Middle frontal gyrus (tissue), 1 donor: ENCODE results near the gene VSTM5.
"Not testable (repeated sequence)": the region's sequence is repeated elsewhere in the genome, so short reads cannot be mapped to it uniquely, and the experiment has no call there.

Experiments
- DNase-seq: peaks from one replicate; pipeline ENCODE4 v3.0.0-alpha.2; 2015; ENCODE audit warnings: low spot score; ENCODE audit errors: extremely low spot score

The VSTM5 gene

DNA sequence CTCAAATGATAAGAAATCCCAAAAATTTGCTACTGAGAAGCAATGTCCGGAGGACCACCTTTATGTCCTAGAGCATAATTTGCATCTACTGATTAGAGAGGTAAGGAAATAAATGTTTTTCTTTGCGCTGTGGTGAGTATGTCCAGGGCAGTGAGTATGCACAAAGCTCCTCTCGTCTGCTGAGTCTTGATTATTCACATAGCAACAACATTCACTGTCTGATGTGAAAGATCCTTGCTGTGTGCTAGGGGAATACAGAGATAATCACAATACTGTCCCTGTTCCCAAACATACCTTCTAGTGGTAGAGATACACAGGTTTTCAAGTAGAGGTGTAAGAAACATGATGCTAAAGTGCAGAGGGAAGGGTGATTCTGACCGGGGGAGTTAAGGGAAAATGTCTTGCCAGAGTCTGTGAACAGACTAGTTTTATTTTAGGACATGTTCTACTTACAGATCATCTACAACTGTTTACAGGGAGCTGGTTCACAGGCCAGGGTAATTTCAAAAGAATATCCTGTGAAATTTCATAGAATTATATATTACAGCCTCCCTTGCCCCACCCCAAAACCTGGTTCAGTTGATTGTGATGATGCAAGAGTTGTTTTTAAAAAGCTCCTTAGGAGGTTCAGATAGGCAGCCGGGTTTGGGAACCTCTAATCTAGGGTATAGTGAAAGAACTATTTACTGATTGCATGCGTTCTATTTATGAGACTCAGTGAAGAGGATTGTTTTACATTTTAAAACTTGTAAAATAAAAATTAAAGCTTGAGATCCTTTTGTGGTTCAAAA is 53.8 kb downstream of the VSTM5 start:
- DNase-seq: no peak

- no peak for DNase-seq
Observed at GRCh38 chr11:93791493-93791892, 58.9 kb downstream of the VSTM5 start.

DNA sequence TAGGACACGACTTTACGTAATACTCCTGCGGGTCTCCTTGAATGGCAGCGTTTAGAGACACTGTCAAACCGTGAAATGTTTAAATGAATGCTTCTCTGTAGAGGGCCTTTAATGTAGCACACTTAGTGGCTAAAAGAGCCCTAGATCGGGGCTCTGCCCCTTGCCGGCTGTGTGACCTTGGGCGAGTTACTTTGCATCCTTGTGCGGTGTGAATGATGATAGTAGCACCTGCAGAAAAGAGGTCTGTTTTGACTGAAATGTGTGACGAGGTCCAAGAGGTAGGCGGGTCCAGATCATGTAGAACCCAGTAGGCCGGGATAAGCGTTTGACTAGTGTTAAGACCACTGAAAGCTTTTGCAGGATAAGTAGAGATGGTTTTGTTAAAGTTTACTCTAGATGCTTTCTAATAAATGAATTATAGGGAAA is 65.5 kb downstream of the VSTM5 start:
- no peak for DNase-seq

DNA sequence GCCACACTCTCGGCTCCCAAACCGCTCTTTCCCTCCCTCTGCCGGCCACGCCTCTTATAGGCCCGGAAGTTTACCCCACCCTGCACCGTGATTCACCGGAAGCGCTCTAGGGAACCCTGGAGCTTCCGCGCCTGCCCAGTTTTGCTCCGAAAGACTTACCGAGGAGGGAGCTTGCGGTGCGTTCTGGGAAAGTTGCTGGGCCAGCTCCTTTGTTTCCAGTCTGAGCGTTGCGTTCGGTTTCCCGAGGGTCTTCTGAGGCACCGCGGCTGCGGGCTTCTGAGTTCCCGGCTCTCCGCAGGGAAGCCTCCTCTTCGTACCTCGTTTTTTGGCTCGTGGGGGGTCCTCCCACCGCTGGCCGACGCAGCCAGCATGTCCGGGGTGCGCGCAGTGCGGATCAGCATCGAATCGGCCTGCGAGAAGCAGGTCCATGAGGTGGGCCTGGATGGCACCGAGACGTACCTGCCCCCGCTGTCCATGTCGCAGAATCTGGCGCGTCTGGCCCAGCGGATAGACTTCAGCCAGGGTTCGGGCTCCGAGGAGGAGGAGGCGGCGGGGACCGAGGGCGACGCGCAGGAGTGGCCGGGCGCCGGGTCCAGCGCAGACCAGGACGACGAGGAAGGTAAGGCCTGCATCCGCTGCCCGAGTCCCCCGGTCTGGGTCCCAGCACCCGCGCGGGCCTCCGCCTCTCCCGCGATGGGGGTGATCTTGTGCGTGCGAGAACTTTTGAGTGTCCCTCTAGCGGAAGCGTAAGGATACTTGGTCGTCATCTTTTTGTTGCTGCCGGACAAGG is 66.1 kb downstream of the VSTM5 start, which contains the start of gene MED17:
Gene MED17, plus strand, starts transcription at position 138 of the 790 bp plus-strand sequence. Its CDS starts 232 bp downstream, at position 370.
- DNase-seq: peak; percentile 87

GRCh38 chr11:93783765-93784144 is 66.7 kb downstream of the VSTM5 start:
- no peak for DNase-seq

DNA sequence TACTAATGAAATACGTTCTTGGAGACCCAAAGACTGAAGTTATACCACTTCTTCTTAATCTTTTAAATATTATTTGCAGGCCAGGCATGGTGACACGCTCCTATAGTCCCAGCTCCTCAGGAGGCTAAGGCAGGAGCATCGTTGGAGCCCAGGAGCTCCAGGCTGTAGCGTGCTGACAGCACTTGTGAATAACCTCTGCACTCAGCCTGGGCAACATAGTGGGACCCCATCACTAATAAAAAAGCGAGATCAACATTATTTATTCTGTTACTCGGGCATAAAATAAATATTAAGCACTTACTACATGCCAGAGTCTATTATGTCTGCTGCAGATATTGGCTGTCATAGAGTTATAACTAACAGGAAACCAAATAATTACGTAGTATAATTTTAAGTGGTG is 67.1 kb downstream of the VSTM5 start:
- DNase-seq: no peak

DNA sequence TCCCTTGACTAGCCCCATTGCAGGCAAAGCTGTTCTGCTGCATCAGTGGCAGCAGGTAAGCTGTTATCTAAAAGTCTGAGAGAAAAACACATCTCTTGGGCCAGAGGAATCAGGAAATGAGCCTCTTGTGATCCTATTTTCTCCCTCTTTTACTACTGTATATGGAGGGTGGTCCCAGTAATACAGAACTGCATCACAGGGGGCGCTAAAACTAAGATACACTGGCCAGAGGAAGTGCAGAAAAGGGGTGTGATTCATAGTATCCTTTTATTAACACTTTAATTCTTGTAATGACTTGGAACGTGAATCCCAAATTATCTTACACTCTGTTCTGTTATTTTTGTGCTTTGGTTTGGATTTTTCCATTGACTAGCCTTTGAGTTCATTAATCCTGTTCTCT is 75.1 kb downstream of the VSTM5 start:
- DNase-seq: no peak

DNA sequence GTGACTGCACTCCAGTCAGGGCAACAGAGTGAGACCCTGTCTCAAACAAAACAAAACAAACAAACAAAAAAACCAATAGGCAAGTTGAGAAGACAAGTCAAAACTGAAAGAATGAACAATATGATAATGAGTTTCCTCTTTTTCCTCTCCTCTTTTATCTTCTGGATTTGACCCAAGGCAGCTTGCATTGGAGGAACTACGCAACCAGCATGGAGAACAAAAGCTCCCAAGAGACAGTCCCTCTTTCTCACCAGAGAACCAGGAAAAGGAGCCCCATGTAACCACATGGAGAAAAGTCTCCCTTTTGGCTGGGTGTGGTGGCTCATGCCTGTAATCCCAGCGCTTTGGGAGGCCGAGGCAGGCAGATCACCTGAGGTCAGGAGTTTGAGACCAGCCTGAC is 75.9 kb downstream of the VSTM5 start:
- DNase-seq: not testable (repeated sequence)

DNA sequence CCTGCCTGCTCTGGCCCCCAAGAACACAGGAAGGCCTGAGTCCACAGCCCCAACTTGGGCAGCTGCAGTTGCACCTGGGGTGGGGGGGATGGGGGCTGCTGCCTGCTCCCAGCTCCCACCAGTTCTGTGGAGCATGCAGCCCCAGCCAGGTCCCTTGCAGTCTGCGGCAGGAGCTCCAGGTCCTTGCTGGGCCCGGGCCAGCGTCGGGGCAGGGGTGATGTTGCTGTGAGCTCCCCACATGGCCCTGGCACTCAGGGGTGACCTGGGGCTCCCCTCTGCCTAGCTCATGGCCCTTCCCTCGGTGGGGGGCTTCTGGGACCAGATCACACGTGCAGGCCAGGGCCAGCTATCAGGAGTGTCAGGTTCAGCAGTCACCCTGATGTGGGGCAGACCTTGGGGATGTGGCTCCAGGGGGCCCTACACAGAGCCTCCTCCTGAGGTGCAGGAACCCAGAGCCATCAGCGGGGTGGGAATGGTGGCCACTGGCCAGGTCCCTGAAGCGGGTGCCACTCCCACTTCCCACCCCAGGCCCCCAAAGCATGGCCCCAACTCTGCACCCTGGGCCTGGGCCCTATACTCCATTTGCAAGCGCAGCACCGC is 76.7 kb downstream of the VSTM5 start:
- DNase-seq: no peak

- no peak for DNase-seq
Observed at GRCh38 chr11:93773045-93773477, 77.4 kb downstream of the VSTM5 start.

DNA sequence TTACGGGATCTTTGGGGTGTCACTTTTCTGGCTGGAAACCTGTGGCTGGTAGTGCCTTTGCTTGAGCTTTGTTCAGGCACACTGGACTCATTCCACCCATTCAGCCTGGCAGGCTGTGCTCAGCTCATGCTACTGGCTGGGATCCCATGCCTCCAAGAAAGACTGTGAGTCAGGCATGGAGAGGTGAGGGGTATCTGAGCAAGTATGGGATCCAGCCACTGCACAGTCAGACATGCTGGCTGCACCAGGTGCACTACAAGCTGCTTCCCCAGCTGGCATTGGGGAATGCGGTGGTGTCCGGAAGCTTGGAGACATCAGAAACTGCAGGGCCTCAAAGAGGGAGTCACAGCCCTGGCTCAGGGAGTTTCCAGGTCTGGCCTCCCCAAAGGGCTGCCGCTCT is 78.3 kb downstream of the VSTM5 start:
- DNase-seq: no peak

GRCh38 chr11:93770160-93770559 is 80.3 kb downstream of the VSTM5 start:
- no peak for DNase-seq
